SW 1271 (cell line): ENCODE data around the gene MINDY4.
"Not testable (repeated sequence)": the region's sequence is repeated elsewhere in the genome, so short reads cannot be mapped to it uniquely, and the experiment has no call there.

Source experiments
- DNase-seq, 2 experiments: peaks; one replicate each; lab custom pipeline; 2025; lab: John Stamatoyannopoulos, UW

MINDY4 gene

GRCh38 chr7:30804078-30804661, 33.0 kb downstream of the MINDY4 start:
- peak in 1 of 2 experiments; percentile 61 for DNase-seq

DNA sequence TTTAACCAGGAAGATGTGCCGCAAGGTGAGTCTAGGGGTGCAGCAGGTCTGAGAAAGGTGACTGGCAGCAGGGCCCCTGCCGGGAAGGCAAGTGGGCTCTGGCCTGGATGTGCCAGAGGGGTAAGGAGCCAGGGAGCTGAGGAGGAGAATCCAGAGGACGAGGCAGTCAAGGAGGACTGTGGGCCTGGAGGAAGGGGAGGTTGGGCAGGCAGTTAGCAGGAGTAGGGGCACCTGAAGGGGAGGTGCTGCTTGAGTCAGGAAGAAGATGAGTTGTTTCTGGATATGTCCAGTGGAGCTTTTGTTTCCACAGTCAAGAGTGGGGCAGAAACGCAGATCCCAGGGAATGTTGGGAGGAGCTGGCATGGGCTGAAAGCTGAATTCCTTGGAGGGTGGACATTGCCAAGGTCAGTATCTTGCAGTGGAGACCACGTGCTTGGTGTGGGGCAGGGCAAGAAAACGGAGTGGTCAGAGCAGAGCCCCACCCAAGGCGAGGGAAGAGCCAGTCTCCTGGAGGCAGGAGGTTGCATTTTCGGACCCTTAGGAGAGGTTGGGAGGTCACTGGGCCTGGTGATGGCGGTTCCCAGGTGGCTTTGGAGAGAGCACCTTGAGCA, 34.0 kb downstream of the MINDY4 start:
- no peak for DNase-seq

GRCh38 chr7:30805931-30806330, 34.7 kb downstream of the MINDY4 start:
- DNase-seq: no peak

- DNase-seq: not testable (repeated sequence)
Observed at GRCh38 chr7:30807477-30807876, 36.3 kb downstream of the MINDY4 start.

GRCh38 chr7:30807941-30808340, 36.7 kb downstream of the MINDY4 start:
- DNase-seq: not testable (repeated sequence)

GRCh38 chr7:30810986-30811385, 39.8 kb downstream of the MINDY4 start:
- no peak for DNase-seq

DNA sequence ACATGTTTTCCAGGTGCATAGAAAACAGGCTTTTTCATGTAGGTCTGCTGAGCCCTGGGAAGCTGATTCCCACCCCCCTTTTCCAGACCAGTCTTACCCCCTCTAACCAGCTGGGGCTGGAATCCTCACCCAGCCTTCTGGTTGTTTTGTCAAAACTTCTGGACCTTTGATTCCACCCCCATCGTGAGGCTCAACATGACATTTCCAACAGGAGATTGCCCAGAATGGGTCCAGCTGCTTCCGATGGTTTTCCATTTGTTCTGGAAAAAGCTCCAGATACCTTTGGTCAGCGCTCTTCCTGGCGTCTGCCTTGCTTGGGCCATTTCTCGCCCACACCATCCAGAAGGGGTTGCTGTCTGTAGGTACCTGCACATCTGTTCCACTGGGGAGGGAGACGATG, 41.5 kb downstream of the MINDY4 start:
- no peak for DNase-seq

DNA sequence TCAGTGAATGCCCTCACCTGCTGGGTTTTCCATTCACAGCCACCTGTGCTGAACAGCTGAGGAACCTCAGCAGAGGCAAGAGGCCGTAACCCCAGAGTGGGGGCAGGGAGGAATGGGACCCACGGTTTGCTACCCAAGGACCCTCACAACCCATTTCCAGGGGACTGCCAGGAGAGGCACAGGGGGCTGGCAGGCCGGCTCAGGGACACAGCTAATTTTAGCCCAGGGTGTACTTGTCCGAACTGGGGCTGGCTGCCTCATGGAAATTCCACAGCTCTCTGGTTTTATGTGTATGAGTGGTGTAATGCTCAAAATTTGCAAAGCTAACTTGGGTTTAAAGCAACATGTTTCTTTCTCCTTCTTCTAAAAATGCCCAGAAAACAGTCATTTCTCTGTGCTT, 42.2 kb downstream of the MINDY4 start:
- DNase-seq: no peak

- DNase-seq: no peak
Observed at GRCh38 chr7:30814700-30815387, 43.6 kb downstream of the MINDY4 start.

- DNase-seq: no peak
Observed at GRCh38 chr7:30815388-30815854, 44.2 kb downstream of the MINDY4 start.

DNA sequence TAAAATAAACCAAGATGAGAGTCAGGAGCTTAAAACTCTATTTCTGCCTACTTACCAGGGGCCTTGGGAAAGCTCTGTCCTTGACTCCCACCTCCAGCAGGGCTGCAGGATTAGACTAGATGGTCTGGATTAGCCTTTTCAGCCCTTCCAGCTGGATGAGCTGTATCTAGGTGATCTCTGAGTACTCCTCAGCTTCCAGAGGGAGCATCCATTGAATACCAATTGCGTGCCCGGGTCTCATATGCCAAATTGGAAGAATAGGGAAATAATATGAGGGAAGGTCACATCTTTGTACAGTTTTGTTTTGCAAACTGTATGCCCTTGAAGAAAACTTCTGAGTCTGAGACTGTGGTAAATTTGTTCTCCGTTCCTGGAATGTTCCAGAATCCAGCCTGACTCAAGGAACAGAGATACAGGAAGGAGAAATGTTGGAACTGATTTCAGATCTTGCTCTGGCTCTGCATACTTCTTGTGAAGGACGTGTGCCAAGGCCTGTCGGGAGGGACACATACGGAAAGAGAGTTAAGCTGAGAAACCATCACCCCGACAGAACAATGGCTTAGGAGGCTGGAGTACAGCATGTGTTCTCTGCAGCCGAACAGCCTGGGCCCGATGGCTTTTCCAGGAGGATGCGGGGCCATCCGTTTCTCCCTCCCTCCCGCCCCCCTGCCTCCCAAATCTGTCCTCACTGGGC, 44.9 kb downstream of the MINDY4 start:
- DNase-seq: no peak

DNA sequence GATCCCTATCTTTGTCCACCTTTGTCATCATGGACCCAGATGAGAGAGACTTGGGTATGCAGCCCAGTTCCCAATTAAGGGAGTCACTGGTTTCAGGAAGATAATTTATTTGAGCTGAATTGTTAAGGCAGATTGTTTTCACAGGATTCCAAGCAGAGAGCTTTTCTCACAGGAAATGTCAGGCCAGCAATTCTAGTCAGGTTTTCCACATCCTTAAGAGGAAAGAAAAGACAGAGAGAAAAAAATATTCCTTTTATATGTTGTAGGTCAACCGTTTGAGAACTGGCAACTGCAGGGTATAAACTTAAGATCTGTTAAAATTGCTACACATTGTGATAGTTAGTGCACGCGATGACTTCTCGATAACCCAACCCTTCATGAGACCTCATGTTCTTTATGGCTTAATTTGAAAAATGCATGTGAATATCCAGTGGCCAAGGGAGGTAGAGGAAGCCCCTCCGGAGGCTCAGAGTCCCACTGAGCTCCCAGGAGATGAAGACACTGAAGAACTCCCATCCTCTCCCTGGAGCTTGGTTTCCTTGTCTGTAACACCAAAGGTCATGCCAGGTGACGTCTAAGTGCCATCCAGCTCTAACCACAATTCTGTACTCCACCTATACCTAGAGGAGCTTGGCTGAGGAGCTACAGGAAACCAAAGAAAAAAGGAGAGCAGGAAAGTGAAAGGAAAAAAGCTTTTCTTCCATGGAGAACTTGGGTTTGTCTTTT, 45.6 kb downstream of the MINDY4 start:
- DNase-seq: no peak

- DNase-seq: no peak
Observed at GRCh38 chr7:30817371-30817767, 46.2 kb downstream of the MINDY4 start.

GRCh38 chr7:30824821-30825720, 53.9 kb downstream of the MINDY4 start:
- DNase-seq: no peak

DNA sequence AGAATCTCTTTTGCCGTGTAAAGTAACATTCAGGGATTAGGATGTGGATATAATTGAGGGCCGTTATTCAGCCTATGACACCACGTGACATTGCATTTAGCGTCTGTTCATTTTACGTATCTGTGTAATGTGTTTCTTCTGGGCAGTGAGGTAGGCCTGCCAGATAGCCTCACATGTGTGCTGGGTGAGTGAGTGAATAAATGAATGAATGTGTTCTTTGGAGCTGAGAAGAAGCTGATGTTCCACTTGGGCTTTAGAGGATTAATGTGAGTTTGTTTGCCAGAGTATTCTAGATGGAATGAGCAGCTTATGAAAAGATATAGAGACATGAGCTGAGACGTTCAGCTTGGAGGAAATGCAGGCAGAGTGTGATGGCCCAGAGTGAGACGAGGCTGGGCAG, 55.0 kb downstream of the MINDY4 start:
- DNase-seq: no peak

- DNase-seq: no peak
Observed at GRCh38 chr7:30828591-30828990, 57.4 kb downstream of the MINDY4 start.

GRCh38 chr7:30829471-30829870, 58.3 kb downstream of the MINDY4 start:
- DNase-seq: no peak

DNA sequence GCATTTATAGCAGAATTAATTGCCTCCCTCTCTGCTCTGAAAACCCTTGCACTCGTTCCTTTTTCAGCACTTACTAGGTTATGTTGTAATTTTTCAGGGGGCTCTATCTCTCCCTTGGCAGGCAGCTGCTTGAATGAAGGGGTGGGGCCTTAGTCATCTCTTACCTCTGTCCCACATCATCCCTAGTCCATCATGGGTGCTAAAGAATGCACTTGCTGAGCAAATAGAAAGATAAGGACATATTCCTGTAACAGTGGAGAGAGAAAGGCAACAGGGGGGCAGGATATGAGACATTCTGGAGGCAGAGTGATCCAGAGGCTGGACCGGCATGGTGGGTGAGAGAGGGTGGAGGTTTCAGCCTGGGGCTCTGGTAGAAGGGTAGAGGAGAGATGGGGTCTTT, 60.0 kb downstream of the MINDY4 start:
- DNase-seq: no peak

DNA sequence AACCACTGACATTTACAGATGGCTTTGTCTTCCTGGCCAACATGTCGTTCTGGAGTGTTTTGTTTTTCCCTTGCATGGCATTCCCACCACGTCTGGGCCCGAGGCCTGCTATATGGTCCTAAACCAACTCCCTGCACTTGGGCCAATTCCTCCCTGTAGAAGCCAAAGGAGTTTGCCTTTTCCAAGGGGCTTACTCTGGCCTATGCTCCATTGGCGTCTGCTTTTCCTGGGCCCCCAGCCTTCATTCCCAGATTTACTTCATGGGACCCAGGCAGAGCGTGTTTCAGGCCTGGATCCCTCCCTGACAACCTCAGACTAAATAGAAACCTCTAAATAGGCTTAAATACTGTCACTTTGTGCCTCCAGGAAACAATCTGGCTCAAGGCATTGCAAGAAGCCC, 60.7 kb downstream of the MINDY4 start:
- DNase-seq: no peak

GRCh38 chr7:30834017-30834674, 62.9 kb downstream of the MINDY4 start:
- not testable (repeated sequence) for DNase-seq
